Measurements from ENCODE around the gene MAP2K4.

DNA sequence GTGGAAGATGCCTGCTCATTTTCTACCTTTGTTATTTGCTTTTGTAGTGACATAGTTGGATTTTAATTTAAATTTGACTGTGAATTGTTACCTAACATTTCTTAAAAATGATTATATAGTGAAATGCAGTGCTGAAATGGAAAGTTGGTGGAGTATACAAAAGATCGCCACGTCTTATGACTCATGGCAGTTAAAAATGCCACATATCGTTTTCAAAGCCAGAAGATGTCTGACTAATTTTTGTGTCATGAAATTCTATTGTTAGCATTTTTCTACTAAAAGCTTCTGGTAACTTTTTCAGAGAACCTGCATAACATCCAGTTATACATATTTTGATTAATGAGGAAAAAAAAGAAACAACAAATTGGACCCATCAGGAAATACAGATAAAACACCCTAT is 20.6 kb downstream of the MAP2K4 start:
- TF ChIP-seq, protein P1, sequence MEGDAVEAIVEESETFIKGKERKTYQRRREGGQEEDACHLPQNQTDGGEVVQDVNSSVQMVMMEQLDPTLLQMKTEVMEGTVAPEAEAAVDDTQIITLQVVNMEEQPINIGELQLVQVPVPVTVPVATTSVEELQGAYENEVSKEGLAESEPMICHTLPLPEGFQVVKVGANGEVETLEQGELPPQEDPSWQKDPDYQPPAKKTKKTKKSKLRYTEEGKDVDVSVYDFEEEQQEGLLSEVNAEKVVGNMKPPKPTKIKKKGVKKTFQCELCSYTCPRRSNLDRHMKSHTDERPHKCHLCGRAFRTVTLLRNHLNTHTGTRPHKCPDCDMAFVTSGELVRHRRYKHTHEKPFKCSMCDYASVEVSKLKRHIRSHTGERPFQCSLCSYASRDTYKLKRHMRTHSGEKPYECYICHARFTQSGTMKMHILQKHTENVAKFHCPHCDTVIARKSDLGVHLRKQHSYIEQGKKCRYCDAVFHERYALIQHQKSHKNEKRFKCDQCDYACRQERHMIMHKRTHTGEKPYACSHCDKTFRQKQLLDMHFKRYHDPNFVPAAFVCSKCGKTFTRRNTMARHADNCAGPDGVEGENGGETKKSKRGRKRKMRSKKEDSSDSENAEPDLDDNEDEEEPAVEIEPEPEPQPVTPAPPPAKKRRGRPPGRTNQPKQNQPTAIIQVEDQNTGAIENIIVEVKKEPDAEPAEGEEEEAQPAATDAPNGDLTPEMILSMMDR (IDR thresholded peaks at IDR 0.05; ENCODE audit: insufficient read depth, low read depth, low read length) = no peak
- no peak for TF ChIP-seq EZH2 (IDR thresholded peaks at IDR 0.05; ENCODE audit: insufficient read depth, low read length)

All from astrocyte (in vitro differentiated cells and primary cell).